Measurements from ENCODE around the gene NELL1. TPM values are rescaled to one million over a fixed set of nuclear protein-coding genes. Genes with fewer than 3 reads are reported as not detected.

NELL1 gene
- polyA plus RNA-seq, 1 experiment: not detected

DNA sequence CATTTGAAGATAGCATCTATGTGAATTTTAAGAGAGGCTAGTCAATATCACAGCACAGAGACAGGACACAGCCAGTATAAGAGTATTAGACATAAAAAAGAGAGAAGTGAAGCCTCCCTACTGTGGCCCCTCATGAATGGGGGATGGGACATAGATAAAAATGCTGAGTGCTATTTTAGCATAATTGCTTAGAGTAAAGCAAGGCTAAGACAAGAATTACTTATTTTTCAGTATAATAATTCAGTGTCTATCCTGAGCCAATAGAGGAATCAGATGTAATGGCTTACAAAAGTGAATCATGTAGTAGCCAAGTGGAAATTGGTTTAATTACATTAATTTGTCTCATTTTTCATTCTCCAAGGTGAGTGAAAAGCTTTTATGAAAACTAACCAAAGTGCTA, 419.5 kb downstream of the NELL1 start:
- no peak for TF ChIP-seq CTCF (IDR thresholded peaks at IDR 0.05; ENCODE audit: low read depth, low read length)
- peaks cover 4% of the 10 kb centered on the region for H3K9me3 ChIP-seq (ENCODE audit: control insufficient read depth, insufficient read depth, low read length)
- no peak for DNase-seq (ENCODE audit: low read depth, low spot score)
- H3K27me3 ChIP-seq (ENCODE audit: control insufficient read depth, insufficient read depth, low read length): no peaks in the 10 kb centered on the region
- ChIA-PET POLR2A (no interaction called here), CTCF (no interaction called here)
- H3K27ac ChIP-seq (ENCODE audit: low read depth, low read length): no peak overlapping the region
- H3K4me3 ChIP-seq (ENCODE audit: low read depth, low read length): no peak overlapping the region

- ChIA-PET CTCF (no interaction called here), POLR2A (no interaction called here)
- no peak overlapping the region for H3K4me3 ChIP-seq (ENCODE audit: low read depth, low read length)
- H3K27me3 ChIP-seq (ENCODE audit: control insufficient read depth, insufficient read depth, low read length): no peaks in the 10 kb centered on the region
- DNase-seq (ENCODE audit: low read depth, low spot score): no peak
- no peak overlapping the region for H3K27ac ChIP-seq (ENCODE audit: low read depth, low read length)
- peaks cover 6% of the 10 kb centered on the region; the same call in 1 of the 2 replicates for H3K9me3 ChIP-seq (ENCODE audit: control insufficient read depth, insufficient read depth, low read length)
- no peak for TF ChIP-seq CTCF (IDR thresholded peaks at IDR 0.05; ENCODE audit: low read depth, low read length)
Measured at GRCh38 chr11:21104641-21105040, 435.3 kb downstream of the NELL1 start.

DNA sequence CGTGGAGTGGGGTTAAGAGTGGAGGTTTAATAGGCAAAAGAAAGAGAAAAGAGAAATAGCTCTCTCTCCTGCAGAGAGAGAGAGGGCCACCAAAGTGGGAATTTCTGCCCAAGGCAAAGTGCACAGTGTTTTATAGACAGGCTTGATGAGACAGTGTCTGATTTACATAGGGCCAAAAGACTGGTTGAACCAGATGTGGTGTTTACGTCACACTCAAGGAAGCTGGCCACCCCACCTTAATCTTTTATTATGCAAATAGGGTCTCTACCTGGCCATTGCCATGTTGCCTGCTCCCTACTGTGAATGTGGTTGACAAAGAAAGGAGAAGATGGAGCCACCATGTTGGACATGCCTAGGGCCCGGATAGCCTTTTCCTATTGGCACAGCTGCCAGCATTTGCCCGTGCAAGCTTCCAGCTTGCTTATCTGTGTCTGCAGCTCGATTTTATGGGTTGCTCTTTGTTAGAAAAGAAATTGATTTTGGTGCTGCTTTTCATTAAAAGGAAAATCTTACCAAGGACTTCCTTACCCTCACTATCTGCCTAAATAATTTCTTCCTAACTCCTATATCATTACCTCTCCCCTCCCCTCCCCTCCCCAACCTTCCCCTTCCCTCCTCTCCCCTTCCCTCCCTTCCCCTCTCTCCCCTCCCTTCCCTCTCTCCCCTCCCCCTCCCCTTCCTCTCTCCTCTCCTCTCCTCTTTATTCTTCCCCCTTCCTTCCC, 436.0 kb downstream of the NELL1 start:
- ChIA-PET CTCF (no interaction called here), POLR2A (no interaction called here)
- no peak overlapping the region for H3K4me3 ChIP-seq (ENCODE audit: low read depth, low read length)
- DNase-seq (ENCODE audit: low read depth, low spot score): no peak
- peaks cover 6% of the 10 kb centered on the region; the same call in 1 of the 2 replicates for H3K9me3 ChIP-seq (ENCODE audit: control insufficient read depth, insufficient read depth, low read length)
- H3K27ac ChIP-seq (ENCODE audit: low read depth, low read length): no peak overlapping the region
- H3K27me3 ChIP-seq (ENCODE audit: control insufficient read depth, insufficient read depth, low read length): no peaks in the 10 kb centered on the region
- TF ChIP-seq CTCF (IDR thresholded peaks at IDR 0.05; ENCODE audit: low read depth, low read length): no peak

GRCh38 chr11:21109341-21109740, 440.0 kb downstream of the NELL1 start:
- no peak overlapping the region for H3K27ac ChIP-seq (ENCODE audit: low read depth, low read length)
- no peak for DNase-seq (ENCODE audit: low read depth, low spot score)
- no peaks in the 10 kb centered on the region for H3K27me3 ChIP-seq (ENCODE audit: control insufficient read depth, insufficient read depth, low read length)
- ChIA-PET POLR2A (no interaction called here), CTCF (no interaction called here)
- no peak overlapping the region for H3K4me3 ChIP-seq (ENCODE audit: low read depth, low read length)
- TF ChIP-seq CTCF (IDR thresholded peaks at IDR 0.05; ENCODE audit: low read depth, low read length): no peak
- H3K9me3 ChIP-seq (ENCODE audit: control insufficient read depth, insufficient read depth, low read length): no peaks in the 10 kb centered on the region

DNA sequence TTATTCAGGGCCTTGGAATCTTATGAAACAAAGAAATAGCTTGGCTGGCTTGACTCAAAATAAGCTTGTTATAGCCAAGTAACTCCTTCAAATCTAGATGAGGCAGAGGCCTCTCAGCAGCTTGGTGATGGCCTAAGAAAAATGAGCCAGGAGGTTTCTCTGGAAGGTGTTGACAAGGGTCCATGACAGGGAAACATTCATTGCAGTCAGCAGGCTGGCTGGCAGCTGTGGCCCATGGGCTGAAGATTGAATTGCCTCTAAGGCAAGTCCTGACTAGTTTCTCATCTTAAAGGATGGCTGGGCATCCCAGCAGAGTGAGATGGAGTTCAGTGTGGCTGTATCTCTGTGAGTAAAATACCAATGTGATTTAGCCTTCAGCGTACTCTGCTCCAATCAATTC, 441.0 kb downstream of the NELL1 start:
- TF ChIP-seq CTCF (IDR thresholded peaks at IDR 0.05; ENCODE audit: low read depth, low read length): no peak
- ChIA-PET POLR2A (no interaction called here), CTCF (no interaction called here)
- Histone ChIP-seq H3K27me3 (ENCODE audit: control insufficient read depth, insufficient read depth, low read length) (no peaks in the 10 kb centered on the region), H3K4me3 (ENCODE audit: low read depth, low read length) (no peak overlapping the region), H3K27ac (ENCODE audit: low read depth, low read length) (no peak overlapping the region), H3K9me3 (ENCODE audit: control insufficient read depth, insufficient read depth, low read length) (no peaks in the 10 kb centered on the region)
- DNase-seq (ENCODE audit: low read depth, low spot score): no peak
